ENCODE data around the gene RSPH1.

DNA sequence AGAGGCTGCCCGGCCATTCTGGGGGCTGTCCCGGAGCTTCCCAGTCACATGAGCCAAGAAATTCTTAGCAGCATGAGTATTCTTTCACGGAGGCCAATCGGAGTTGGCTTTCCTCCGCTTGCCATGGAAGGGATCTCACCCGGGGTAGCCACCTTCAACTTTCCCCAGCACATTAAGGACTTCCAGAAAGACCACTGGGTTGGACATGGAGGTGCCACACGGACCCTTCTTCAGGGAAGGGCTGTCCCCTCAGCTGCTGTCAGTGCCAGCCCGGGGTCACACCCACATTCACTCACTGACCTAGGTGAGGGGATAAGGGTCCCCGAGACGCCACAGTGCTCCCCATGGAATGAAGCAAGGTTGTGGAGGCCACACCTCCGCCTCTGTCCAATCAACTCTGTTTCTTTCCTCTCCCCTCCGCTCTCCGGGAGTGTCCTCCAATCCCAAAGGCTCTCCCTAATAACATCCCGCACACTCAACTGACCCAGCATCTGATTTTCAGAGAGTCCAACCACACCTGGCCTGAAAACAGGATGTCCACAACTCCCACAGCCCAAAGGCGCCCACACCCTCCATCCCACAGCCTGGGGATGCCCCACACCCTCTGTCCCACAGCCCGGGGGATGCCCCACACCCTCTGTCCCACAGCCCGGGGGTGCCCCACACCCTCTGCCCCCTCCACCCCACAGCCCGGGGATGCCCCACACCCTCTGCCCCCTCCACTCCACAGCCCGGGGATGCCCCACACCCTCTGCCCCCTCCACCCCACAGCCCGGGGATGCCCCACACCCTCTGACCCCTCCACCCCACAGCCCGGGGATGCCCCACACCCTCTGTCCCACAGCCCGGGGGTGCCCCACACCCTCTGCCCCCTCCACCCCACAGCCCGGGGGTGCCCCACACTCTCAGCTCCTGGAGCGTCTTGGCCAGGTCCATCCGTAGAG lies 19.4 kb downstream of the RSPH1 start:
- TF ChIP-seq, protein P1, sequence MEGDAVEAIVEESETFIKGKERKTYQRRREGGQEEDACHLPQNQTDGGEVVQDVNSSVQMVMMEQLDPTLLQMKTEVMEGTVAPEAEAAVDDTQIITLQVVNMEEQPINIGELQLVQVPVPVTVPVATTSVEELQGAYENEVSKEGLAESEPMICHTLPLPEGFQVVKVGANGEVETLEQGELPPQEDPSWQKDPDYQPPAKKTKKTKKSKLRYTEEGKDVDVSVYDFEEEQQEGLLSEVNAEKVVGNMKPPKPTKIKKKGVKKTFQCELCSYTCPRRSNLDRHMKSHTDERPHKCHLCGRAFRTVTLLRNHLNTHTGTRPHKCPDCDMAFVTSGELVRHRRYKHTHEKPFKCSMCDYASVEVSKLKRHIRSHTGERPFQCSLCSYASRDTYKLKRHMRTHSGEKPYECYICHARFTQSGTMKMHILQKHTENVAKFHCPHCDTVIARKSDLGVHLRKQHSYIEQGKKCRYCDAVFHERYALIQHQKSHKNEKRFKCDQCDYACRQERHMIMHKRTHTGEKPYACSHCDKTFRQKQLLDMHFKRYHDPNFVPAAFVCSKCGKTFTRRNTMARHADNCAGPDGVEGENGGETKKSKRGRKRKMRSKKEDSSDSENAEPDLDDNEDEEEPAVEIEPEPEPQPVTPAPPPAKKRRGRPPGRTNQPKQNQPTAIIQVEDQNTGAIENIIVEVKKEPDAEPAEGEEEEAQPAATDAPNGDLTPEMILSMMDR (conservative IDR thresholded peaks at IDR 0.05): no peak
- TF ChIP-seq ZFX (IDR thresholded peaks at IDR 0.05): no peak

All from C4-2B (cell line).